ENCODE results near the gene SMAP1.

- TF ChIP-seq CTCF (IDR thresholded peaks at IDR 0.05): no peak
- TF ChIP-seq POLR2A (IDR thresholded peaks at IDR 0.05): no peak
Measured at GRCh38 chr6:70673054-70673453, 5.4 kb downstream of the SMAP1 start.

All from heart left ventricle (tissue), 13 donors.